HepG2 (cell line): Measurements from ENCODE around the gene GTF3C5. TPM values are rescaled to one million over a fixed set of nuclear protein-coding genes. Genes with fewer than 3 reads are reported as not detected.

ENCODE experiments used
- ATAC-seq: fragments of 200-7000 bp; cut with Tn5 transposase; 3 replicates; pipeline ENCODE4 v1.9.1; 2020; ENCODE audit warnings: mild to moderate bottlenecking, moderate library complexity
- BruUV-seq: library from RNA; stranded (reverse); fragments of 400-500 nt; replicated peaks from 2 replicates; lab custom pipeline; 2021; lab: Mats Ljungman, UMichigan
- CTCF ChIA-PET: fragments of 300-600 bp; formaldehyde crosslinking; extraction: SDS; loops from one replicate; lab custom pipeline; 2021; ENCODE audit warnings: low total read pairs, inconsistent platforms, low intra/inter-chr PET ratio; lab: Yijun Ruan, JAX
- POLR2A ChIA-PET: fragments of 350-600 bp; sonication (Branson Sonifier 250); formaldehyde crosslinking; loops from one replicate; lab custom pipeline; 2020; ENCODE audit warnings: antibody characterized with exemption, inconsistent platforms; lab: Yijun Ruan, JAX
- DNase-seq: peaks from one replicate; pipeline ENCODE4 v3.0.0-alpha.2; 2015; ENCODE audit warnings: low spot score
- FAIRE-seq: peaks from 3 replicates; lab custom pipeline; 2011; peaks lifted over from hg19 to GRCh38; lab: Jason Lieb, UNC
- H2AFZ ChIP-seq: one replicate; pipeline ENCODE4 v1.6.1; 2011; ENCODE audit warnings: low read length, inconsistent platforms
- H3K27ac ChIP-seq: fragments of 300-600 bp; 3 replicates; pipeline ENCODE4 v1.8.0; 2011; ENCODE audit warnings: mixed run types, mild to moderate bottlenecking, mixed read lengths, low read length, inconsistent platforms; ENCODE audit not compliant: insufficient read depth; ENCODE audit errors: extremely low read length
- H3K27me3 ChIP-seq, 2 experiments: fragments of 200-600 bp in 1 of 2; 2 replicates in 1 of 2; 3 replicates in 1 of 2; pipeline versions ENCODE4 v1.6.0 to v1.8.0; 2011; ENCODE audit warnings: low read length in 2 of 2, mild to moderate bottlenecking in 2 of 2, moderate library complexity in 2 of 2, inconsistent platforms in 1 of 2; ENCODE audit not compliant: insufficient read depth in 2 of 2, control insufficient read depth in 1 of 2
- H3K36me3 ChIP-seq, 2 experiments: fragments of 200-600 bp in 1 of 2; replicated peaks in 1 of 2; 2 replicates in 1 of 2; 3 replicates in 1 of 2; pipeline versions ENCODE4 v1.5.1 to v1.8.0; 2011; ENCODE audit warnings: low read length in 2 of 2, inconsistent platforms in 1 of 2; ENCODE audit not compliant: insufficient read depth in 2 of 2, control insufficient read depth in 1 of 2
- H3K4me1 ChIP-seq: 2 replicates; pipeline ENCODE4 v1.5.1; 2012; ENCODE audit warnings: low read length, inconsistent platforms; ENCODE audit not compliant: insufficient read depth
- H3K4me2 ChIP-seq: 2 replicates; pipeline ENCODE4 v1.6.0; 2011; ENCODE audit warnings: low read depth, low read length, inconsistent platforms
- H3K4me3 ChIP-seq, 3 experiments: fragments of 200-600 bp in 1 of 3; sonication (generic), shearing (Covaris generic) in 1 of 3; replicated peaks in 1 of 3; 2 replicates each; pipeline ENCODE4 v1.5.1; 2011 to 2016; ENCODE audit warnings: low read length in 3 of 3, inconsistent platforms in 2 of 3, low read depth in 2 of 3, mild to moderate bottlenecking in 2 of 3, control low read depth in 1 of 3, mixed read lengths in 1 of 3; ENCODE audit not compliant: insufficient read depth in 1 of 3
- H3K79me2 ChIP-seq: one replicate; pipeline ENCODE4 v1.6.1; 2011; ENCODE audit warnings: low read length, inconsistent platforms; ENCODE audit not compliant: insufficient read depth
- H3K9ac ChIP-seq: 2 replicates; pipeline ENCODE4 v1.6.0; 2011; ENCODE audit warnings: mild to moderate bottlenecking, low read depth, low read length, inconsistent platforms; ENCODE audit not compliant: insufficient read depth
- H3K9me3 ChIP-seq: 2 replicates; pipeline ENCODE4 v1.5.1; 2012; ENCODE audit warnings: mild to moderate bottlenecking, low read length
- H4K20me1 ChIP-seq: 2 replicates; pipeline ENCODE4 v1.6.0; 2011; ENCODE audit warnings: inconsistent platforms, mild to moderate bottlenecking, low read length, moderate library complexity; ENCODE audit not compliant: insufficient read depth
- AGO2 ChIP-seq: fragments of 200-400 bp; formaldehyde crosslinking; optimal IDR thresholded peaks from 2 replicates; pipeline ENCODE3; 2017; ENCODE audit warnings: mild to moderate bottlenecking, low read depth, low read length, moderate library complexity
- CREM ChIP-seq, 2 experiments: sonication (generic) in 1 of 2; formaldehyde crosslinking in 1 of 2; IDR thresholded peaks; 2 replicates each; pipeline versions ENCODE4 v1.4.0 to v1.6.1; 2016 to 2020; ENCODE audit warnings: antibody characterized with exemption in 1 of 2, mild to moderate bottlenecking in 1 of 2, missing genetic modification reagents in 1 of 2
- FOXA3 ChIP-seq: IDR thresholded peaks from 2 replicates; pipeline ENCODE4 v1.6.1; 2016; ENCODE audit warnings: missing genetic modification reagents, missing compliant biosample characterization
- FOXM1 ChIP-seq: sonication (generic); formaldehyde crosslinking; IDR thresholded peaks from 2 replicates; pipeline ENCODE4 v1.5.0; 2020; ENCODE audit warnings: missing genetic modification reagents
- ISX ChIP-seq: sonication (generic); formaldehyde crosslinking; conservative IDR thresholded peaks from 2 replicates; pipeline ENCODE4 v1.5.0; 2020; ENCODE audit warnings: missing genetic modification reagents
- SRSF4 ChIP-seq: fragments of 200-400 bp; formaldehyde crosslinking; IDR thresholded peaks from one replicate; pipeline ENCODE4 v1.6.1; 2018; ENCODE audit warnings: mild to moderate bottlenecking, low read depth, low read length, moderate library complexity; ENCODE audit not compliant: poor library complexity, severe bottlenecking
- TCF7 ChIP-seq: sonication (generic); IDR thresholded peaks from 2 replicates; pipeline ENCODE4 v1.6.1; 2016; ENCODE audit warnings: antibody characterized with exemption, low read depth
- whole genome bisulfite sequencing: methylation state at CpG from one replicate; pipeline ENCODE4 v1.1.6; 2017; ENCODE audit warnings: low lambda C conversion rate; 5-methylcytosine and 5-hydroxymethylcytosine counted together
- in situ Hi-C: cut with HindIII; loops from 2 replicates; pipeline ENCODE4 v1.10.0; 2017; ENCODE audit warnings: low pct_unique_long_range_greater_than_20kb; ENCODE audit not compliant: extremely low pct_ligation_motif_present
- intact Hi-C: fragments of 100-400 bp; cut with micrococcal nuclease; formaldehyde crosslinking; loops from one replicate; pipeline ENCODE4 v1.10.0; 2022; ENCODE audit not compliant: unreplicated experiment
- polyA plus RNA-seq, 8 experiments: library from polyadenylated mRNA; depleted of rRNA in 3 of 8; stranded (reverse) in 7 of 8; unstranded in 1 of 8; fragments of >200 nt; fragmentation: Illumina TruSeq in 4 of 8; extraction: Trizol in 4 of 8; gene quantifications; 2 replicates each; pipeline versions ENCODE4 v1.2.1 to v1.2.3, GENCODE V29; 2011 to 2016; ENCODE audit warnings: low read depth in 4 of 8, missing spikeins in 1 of 8, mixed read lengths in 1 of 8; ENCODE audit not compliant: insufficient read depth in 1 of 8
- total RNA-seq, 5 experiments: library from RNA; depleted of rRNA; stranded (reverse); fragments of >200 nt; fragmentation: Illumina TruSeq; extraction: Trizol; gene quantifications; 2 replicates each; pipeline ENCODE4 v1.2.3, GENCODE V29; 2016; ENCODE audit warnings: low read depth in 1 of 5
- TF ChIP-seq, protein P1 (sequence below): sonication (generic); formaldehyde crosslinking; IDR thresholded peaks from 2 replicates; pipeline ENCODE4 v1.4.0; 2020; ENCODE audit warnings: mild to moderate bottlenecking, missing genetic modification reagents, borderline replicate concordance

GTF3C5 gene
- total and polyA plus RNA-seq, 2 of the 13 experiments (the other 11 are each of a cell fraction or from before 2014, with no cell fraction given), result 66.9 to 92.6 TPM

DNA sequence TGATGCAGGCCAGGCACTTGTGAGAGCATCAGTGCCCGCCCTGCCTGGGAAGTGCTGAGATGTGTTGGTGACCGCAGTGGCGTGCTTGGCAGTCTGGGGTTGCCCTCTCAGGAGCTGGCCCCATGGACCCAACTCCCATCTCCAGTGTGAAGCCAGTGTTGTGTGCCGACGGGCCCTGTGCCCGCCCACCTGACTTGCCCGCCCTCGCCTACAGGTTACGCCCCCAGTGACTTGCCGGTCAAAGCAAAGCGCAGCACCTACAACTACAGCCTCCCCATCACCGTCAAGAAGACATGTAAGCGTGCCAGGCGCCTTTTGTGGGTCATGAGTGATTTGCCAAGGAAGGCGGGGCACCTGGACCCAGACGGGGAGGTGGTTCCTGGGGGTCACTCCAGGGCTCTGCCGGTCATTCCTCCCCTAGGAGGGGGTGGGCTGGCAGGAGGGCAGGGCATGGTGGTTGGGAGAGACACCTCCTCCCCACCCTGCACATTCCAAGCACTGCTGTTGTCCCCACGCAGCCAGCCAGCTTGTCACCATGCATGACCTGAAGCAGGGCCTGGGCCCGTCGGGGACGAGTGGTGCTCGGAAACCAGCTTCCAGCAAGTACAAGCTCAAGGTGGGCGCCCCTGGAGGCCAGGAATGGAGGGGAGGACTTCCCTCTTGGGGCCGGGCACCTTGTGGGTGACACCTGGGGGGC lies 23.5 kb downstream of the GTF3C5 start:
- in situ Hi-C loops (no loop called here), intact Hi-C loops (no loop called here)
- Histone ChIP-seq H3K4me1 (peaks cover 7% of the 10 kb centered on the region), H3K27ac (no peak overlapping the region), H3K9me3 (no peaks in the 10 kb centered on the region), H3K4me2 (no peak overlapping the region), H3K27me3 (no peaks in the 10 kb centered on the region), H3K9ac (no peak overlapping the region), H3K36me3 (peaks cover 35 to 75% of the 10 kb centered on the region in 2 experiments; a peak in 4 of 5 replicates), H2AFZ (no peak overlapping the region), H3K79me2 (no peaks in the 10 kb centered on the region), H4K20me1 (no peaks in the 10 kb centered on the region), H3K4me3 (no peak overlapping the region)
- ATAC-seq, result no peak
- no TSS peak for BruUV-seq
- ChIA-PET CTCF (no interaction called here), POLR2A (no interaction called here)
- no peak for FAIRE-seq
- WGBS, result 100% methylated on average over 7 of the region's 24 CpGs
- no peak for DNase-seq
- TF ChIP-seq FOXM1, result no peak
- no peak for TF ChIP-seq ISX
- TF ChIP-seq, protein P1, sequence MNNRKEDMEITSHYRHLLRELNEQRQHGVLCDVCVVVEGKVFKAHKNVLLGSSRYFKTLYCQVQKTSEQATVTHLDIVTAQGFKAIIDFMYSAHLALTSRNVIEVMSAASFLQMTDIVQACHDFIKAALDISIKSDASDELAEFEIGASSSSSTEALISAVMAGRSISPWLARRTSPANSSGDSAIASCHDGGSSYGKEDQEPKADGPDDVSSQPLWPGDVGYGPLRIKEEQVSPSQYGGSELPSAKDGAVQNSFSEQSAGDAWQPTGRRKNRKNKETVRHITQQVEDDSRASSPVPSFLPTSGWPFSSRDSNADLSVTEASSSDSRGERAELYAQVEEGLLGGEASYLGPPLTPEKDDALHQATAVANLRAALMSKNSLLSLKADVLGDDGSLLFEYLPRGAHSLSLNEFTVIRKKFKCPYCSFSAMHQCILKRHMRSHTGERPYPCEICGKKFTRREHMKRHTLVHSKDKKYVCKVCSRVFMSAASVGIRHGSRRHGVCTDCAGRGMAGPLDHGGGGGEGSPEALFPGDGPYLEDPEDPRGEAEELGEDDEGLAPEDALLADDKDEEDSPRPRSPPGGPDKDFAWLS (CRISPR knock-in tag), result no peak
- TF ChIP-seq AGO2, result peak; percentile 69
- no peak for TF ChIP-seq FOXA3 (CRISPR knock-in tag)
- no peak for TF ChIP-seq TCF7
- TF ChIP-seq CREM (IDR thresholded peaks at IDR 0.05), result no peak
- TF ChIP-seq CREM (CRISPR knock-in tag; IDR thresholded peaks at IDR 0.05), result no peak
- TF ChIP-seq SRSF4, result no peak
